Measurements from ENCODE around the gene PPM1E.

PPM1E gene

GRCh38 chr17:58899191-58899590 is 143.5 kb downstream of the PPM1E start:
- no peak for TF ChIP-seq CTCF (IDR thresholded peaks at IDR 0.05; ENCODE audit: borderline replicate concordance, control extremely low read depth, extremely low read depth, insufficient read depth, missing control alignments)
- in situ Hi-C loops (cut with MboI; ENCODE audit: low sequenced_read_pairs, unreplicated experiment), result no loop called here
- DNase-seq (ENCODE audit: low spot score), result no peak

GRCh38 chr17:58902322-58902721 is 146.7 kb downstream of the PPM1E start:
- no peak for DNase-seq (ENCODE audit: low spot score)
- in situ Hi-C loops (cut with MboI; ENCODE audit: low sequenced_read_pairs, unreplicated experiment), result no loop called here
- TF ChIP-seq CTCF (IDR thresholded peaks at IDR 0.05; ENCODE audit: borderline replicate concordance, control extremely low read depth, extremely low read depth, insufficient read depth, missing control alignments), result no peak

GRCh38 chr17:58911741-58912343 is 156.2 kb downstream of the PPM1E start:
- TF ChIP-seq CTCF (IDR thresholded peaks at IDR 0.05; ENCODE audit: borderline replicate concordance, control extremely low read depth, extremely low read depth, insufficient read depth, missing control alignments), result no peak
- in situ Hi-C loops (cut with MboI; ENCODE audit: low sequenced_read_pairs, unreplicated experiment), result no loop called here
- DNase-seq (ENCODE audit: low spot score), result no peak

- no peak for TF ChIP-seq CTCF (IDR thresholded peaks at IDR 0.05; ENCODE audit: borderline replicate concordance, control extremely low read depth, extremely low read depth, insufficient read depth, missing control alignments)
- in situ Hi-C loops (cut with MboI; ENCODE audit: low sequenced_read_pairs, unreplicated experiment), result no loop called here
- DNase-seq (ENCODE audit: low spot score), result no peak
Measured at GRCh38 chr17:58913552-58913951, 157.9 kb downstream of the PPM1E start.

- in situ Hi-C loops (cut with MboI; ENCODE audit: low sequenced_read_pairs, unreplicated experiment), result no loop called here
- DNase-seq (ENCODE audit: low spot score), result no peak
- no peak for TF ChIP-seq CTCF (IDR thresholded peaks at IDR 0.05; ENCODE audit: borderline replicate concordance, control extremely low read depth, extremely low read depth, insufficient read depth, missing control alignments)
Measured at GRCh38 chr17:58913971-58914769, 158.5 kb downstream of the PPM1E start.

GRCh38 chr17:58917228-58917627 is 161.6 kb downstream of the PPM1E start:
- no peak for DNase-seq (ENCODE audit: low spot score)
- in situ Hi-C loops (cut with MboI; ENCODE audit: low sequenced_read_pairs, unreplicated experiment), result no loop called here
- no peak for TF ChIP-seq CTCF (IDR thresholded peaks at IDR 0.05; ENCODE audit: borderline replicate concordance, control extremely low read depth, extremely low read depth, insufficient read depth, missing control alignments)
